A673 (cell line): ENCODE results near the gene SCYGR7.

Source experiments
- CTCF ChIP-seq: fragments of 300-800, 200-600 bp; sonication (generic); conservative IDR thresholded peaks from 2 replicates; pipeline ENCODE4 v1.5.1; 2017; ENCODE audit warnings: low read depth, mild to moderate bottlenecking, antibody characterized with exemption, low read length, moderate library complexity, mixed read lengths
- EZH2 ChIP-seq: fragments of 200-600 bp; sonication (generic); IDR thresholded peaks from 2 replicates; pipeline ENCODE4 v1.6.1; 2017; ENCODE audit warnings: borderline replicate concordance, low read depth, mild to moderate bottlenecking, mixed read lengths, antibody characterized with exemption, low read length; ENCODE audit not compliant: poor library complexity, severe bottlenecking

- TF ChIP-seq CTCF (no peak), EZH2 (no peak)
Observed at GRCh38 chr2:227739351-227739750, 11.2 kb downstream of the SCYGR7 start.
